ENCODE results near the gene UQCC5.

The UQCC5 gene

GRCh38 chr3:52541050-52541449 lies 4.6 kb downstream of the UQCC5 start:
- H3K27ac ChIP-seq (replicated peaks): no peak overlapping the region
- DNase-seq (ENCODE audit: low read depth in 1 of 2, low spot score in 1 of 2): no peak
- no peak; the same call in 1 of the 2 replicates for TF ChIP-seq POLR2AphosphoS5 (IDR thresholded peaks at IDR 0.05; ENCODE audit: low read depth)
- TF ChIP-seq CTCF (IDR thresholded peaks at IDR 0.05; ENCODE audit: insufficient read depth, low read length): no peak
- no peak overlapping the region for H3K4me3 ChIP-seq (replicated peaks; ENCODE audit: insufficient read depth, low read length)
- no peaks in the 10 kb centered on the region for H3K27me3 ChIP-seq (ENCODE audit: insufficient read depth, poor library complexity, severe bottlenecking)

GRCh38 chr3:52544937-52545336 lies 8.5 kb downstream of the UQCC5 start:
- H3K27me3 ChIP-seq (ENCODE audit: insufficient read depth, poor library complexity, severe bottlenecking): no peaks in the 10 kb centered on the region
- TF ChIP-seq SPI1 (IDR thresholded peaks at IDR 0.05; ENCODE audit: borderline replicate concordance, low read depth) (no peak), POLR2AphosphoS5 (IDR thresholded peaks at IDR 0.05; ENCODE audit: low read depth) (no peak), REST (IDR thresholded peaks at IDR 0.05; ENCODE audit: insufficient replicate concordance, low read depth) (no peak), CTCF (IDR thresholded peaks at IDR 0.05; ENCODE audit: insufficient read depth, low read length) (no peak)
- H3K27ac ChIP-seq (replicated peaks): no peak overlapping the region
- no peak for DNase-seq (ENCODE audit: low read depth in 1 of 2, low spot score in 1 of 2)
- no peak overlapping the region for H3K4me3 ChIP-seq (replicated peaks; ENCODE audit: insufficient read depth, low read length)

- no peak for DNase-seq (ENCODE audit: low read depth in 1 of 2, low spot score in 1 of 2)
- Histone ChIP-seq H3K27ac (replicated peaks) (no peak overlapping the region), H3K4me3 (replicated peaks; ENCODE audit: insufficient read depth, low read length) (no peak overlapping the region), H3K27me3 (ENCODE audit: insufficient read depth, poor library complexity, severe bottlenecking) (no peaks in the 10 kb centered on the region)
- no peak for TF ChIP-seq POLR2AphosphoS5 (IDR thresholded peaks at IDR 0.05; ENCODE audit: low read depth)
- no peak for TF ChIP-seq SPI1 (IDR thresholded peaks at IDR 0.05; ENCODE audit: borderline replicate concordance, low read depth)
- no peak for TF ChIP-seq REST (IDR thresholded peaks at IDR 0.05; ENCODE audit: insufficient replicate concordance, low read depth)
- no peak for TF ChIP-seq CTCF (IDR thresholded peaks at IDR 0.05; ENCODE audit: insufficient read depth, low read length)
- no peak for TF ChIP-seq GABPA (IDR thresholded peaks at IDR 0.05; ENCODE audit: low read depth)
Measured at GRCh38 chr3:52546111-52546901, 9.9 kb downstream of the UQCC5 start.

GRCh38 chr3:52547143-52547542 lies 10.7 kb downstream of the UQCC5 start:
- TF ChIP-seq REST (IDR thresholded peaks at IDR 0.05; ENCODE audit: insufficient replicate concordance, low read depth) (no peak), GABPA (IDR thresholded peaks at IDR 0.05; ENCODE audit: low read depth) (no peak), CTCF (IDR thresholded peaks at IDR 0.05; ENCODE audit: insufficient read depth, low read length) (no peak), POLR2AphosphoS5 (IDR thresholded peaks at IDR 0.05; ENCODE audit: low read depth) (no peak), SPI1 (IDR thresholded peaks at IDR 0.05; ENCODE audit: borderline replicate concordance, low read depth) (no peak)
- H3K27ac ChIP-seq (replicated peaks): no peak overlapping the region
- H3K4me3 ChIP-seq (replicated peaks; ENCODE audit: insufficient read depth, low read length): no peak overlapping the region
- no peak for DNase-seq (ENCODE audit: low read depth in 1 of 2, low spot score in 1 of 2)
- no peaks in the 10 kb centered on the region for H3K27me3 ChIP-seq (ENCODE audit: insufficient read depth, poor library complexity, severe bottlenecking)

All from HL-60 (cell line).